Astrocyte (in vitro differentiated cells and primary cell): ENCODE data around the gene LPIN3. TPM values are rescaled to one million over a fixed set of nuclear protein-coding genes. Genes with fewer than 3 reads are reported as not detected.
A peak's percentile ranks its signal among the peaks of the same experiment; 100 is the strongest.

Experiments used
- DNase-seq: peaks from one replicate; pipeline ENCODE4 v3.0.0-alpha.2; 2010; ENCODE audit warnings: low read depth
- FAIRE-seq: peaks from 2 replicates; lab custom pipeline; 2011; peaks lifted over from hg19 to GRCh38; lab: Jason Lieb, UNC
- H2AFZ ChIP-seq: 2 replicates; pipeline ENCODE4 v1.6.0; 2012; ENCODE audit warnings: low read depth, low read length, inconsistent platforms
- H3K27ac ChIP-seq: 2 replicates; pipeline ENCODE4 v1.5.1; 2011; ENCODE audit warnings: low read depth, low read length, inconsistent platforms
- H3K27me3 ChIP-seq: 2 replicates; pipeline ENCODE4 v1.6.0; 2011; ENCODE audit warnings: low read length, inconsistent platforms; ENCODE audit not compliant: insufficient read depth
- H3K36me3 ChIP-seq: 2 replicates; pipeline ENCODE4 v1.5.1; 2011; ENCODE audit warnings: low read length, inconsistent platforms; ENCODE audit not compliant: insufficient read depth
- H3K4me1 ChIP-seq: 2 replicates; pipeline ENCODE4 v1.5.1; 2011; ENCODE audit warnings: low read length, inconsistent platforms; ENCODE audit not compliant: insufficient read depth
- H3K4me2 ChIP-seq: 2 replicates; pipeline ENCODE4 v1.6.0; 2012; ENCODE audit warnings: low read length, inconsistent platforms
- H3K4me3 ChIP-seq: 2 replicates; pipeline ENCODE4 v1.5.1; 2011; ENCODE audit warnings: low read depth, mild to moderate bottlenecking, low read length, inconsistent platforms; ENCODE audit not compliant: insufficient read depth
- H3K79me2 ChIP-seq: 2 replicates; pipeline ENCODE4 v1.6.0; 2012; ENCODE audit warnings: mild to moderate bottlenecking, low read length, inconsistent platforms; ENCODE audit not compliant: insufficient read depth
- H3K9ac ChIP-seq: 2 replicates; pipeline ENCODE4 v1.6.0; 2012; ENCODE audit warnings: mild to moderate bottlenecking, low read length, inconsistent platforms
- H3K9me3 ChIP-seq: 2 replicates; pipeline ENCODE4 v1.5.1; 2012; ENCODE audit warnings: low read depth, mild to moderate bottlenecking, low read length, inconsistent platforms; ENCODE audit not compliant: insufficient read depth
- H4K20me1 ChIP-seq: 2 replicates; pipeline ENCODE4 v1.6.0; 2012; ENCODE audit warnings: low read length, inconsistent platforms; ENCODE audit not compliant: insufficient read depth
- H3K27ac Mint-ChIP-seq: one replicate; pipeline ENCODE4 v1.8.0; 2021; ENCODE audit warnings: mild to moderate bottlenecking, mixed read lengths; ENCODE audit not compliant: unreplicated experiment
- H3K27me3 Mint-ChIP-seq: one replicate; pipeline ENCODE4 v1.8.0; 2021; ENCODE audit warnings: low read depth, mixed read lengths; ENCODE audit not compliant: unreplicated experiment
- H3K36me3 Mint-ChIP-seq: one replicate; pipeline ENCODE4 v1.8.0; 2021; ENCODE audit warnings: low read depth, mixed read lengths; ENCODE audit not compliant: unreplicated experiment
- H3K4me1 Mint-ChIP-seq: one replicate; pipeline ENCODE4 v1.8.0; 2021; ENCODE audit warnings: low read depth, mixed read lengths; ENCODE audit not compliant: unreplicated experiment
- H3K4me3 Mint-ChIP-seq: one replicate; pipeline ENCODE4 v1.8.0; 2021; ENCODE audit warnings: mild to moderate bottlenecking, moderate library complexity, mixed read lengths; ENCODE audit not compliant: unreplicated experiment
- H3K9me3 Mint-ChIP-seq: one replicate; pipeline ENCODE4 v1.8.0; 2021; ENCODE audit warnings: mild to moderate bottlenecking, mixed read lengths; ENCODE audit not compliant: unreplicated experiment
- CTCF ChIP-seq: IDR thresholded peaks from 2 replicates; pipeline ENCODE4 v1.5.1; 2011; ENCODE audit warnings: low read depth, mild to moderate bottlenecking, inconsistent platforms, low read length, moderate library complexity; ENCODE audit not compliant: insufficient read depth
- EZH2 ChIP-seq: IDR thresholded peaks from 2 replicates; pipeline ENCODE4 v1.6.1; 2012; ENCODE audit warnings: mild to moderate bottlenecking, low read length, inconsistent platforms; ENCODE audit not compliant: insufficient read depth
- total RNA-seq: library from RNA; stranded (reverse); gene quantifications from 2 replicates; pipeline ENCODE4 v1.2.1, GENCODE V29; 2021

Gene LPIN3
- total RNA-seq, 1 donor from 2014 or later = 18.0 TPM

- TF ChIP-seq CTCF = no peak
- Histone ChIP-seq H3K4me2 (peak overlapping the region; percentile 75), H3K27ac (peak overlapping the region; percentile 91), H3K9ac (peak overlapping the region; percentile 76), H3K27me3 (no peaks in the 10 kb centered on the region), H3K36me3 (no peaks in the 10 kb centered on the region), H3K4me1 (peaks cover 21% of the 10 kb centered on the region), H3K9me3 (no peaks in the 10 kb centered on the region), H3K4me3 (no peak overlapping the region), H3K79me2 (no peaks in the 10 kb centered on the region), H4K20me1 (no peaks in the 10 kb centered on the region), H2AFZ (no peak overlapping the region)
- no peaks in the 10 kb centered on the region for H3K27me3 Mint-ChIP-seq
- peak overlapping the region; percentile 97 for H3K27ac Mint-ChIP-seq
- no peaks in the 10 kb centered on the region for H3K36me3 Mint-ChIP-seq
- peaks cover 28% of the 10 kb centered on the region for H3K4me1 Mint-ChIP-seq
- H3K4me3 Mint-ChIP-seq = no peak overlapping the region
- DNase-seq (peak; percentile 73), FAIRE-seq (no peak)
- H3K9me3 Mint-ChIP-seq = no peaks in the 10 kb centered on the region
These were observed 10.3 kb upstream of the LPIN3 start for GRCh38 chr20:41330343-41330720.

- Histone ChIP-seq H2AFZ (no peak overlapping the region), H3K27ac (no peak overlapping the region), H3K36me3 (no peaks in the 10 kb centered on the region), H3K9me3 (no peaks in the 10 kb centered on the region), H3K4me3 (no peak overlapping the region), H4K20me1 (no peaks in the 10 kb centered on the region), H3K9ac (no peak overlapping the region), H3K79me2 (no peaks in the 10 kb centered on the region), H3K4me1 (peaks cover 21% of the 10 kb centered on the region), H3K27me3 (no peaks in the 10 kb centered on the region), H3K4me2 (no peak overlapping the region)
- FAIRE-seq (no peak), DNase-seq (no peak)
- Mint-ChIP-seq H3K9me3 (no peaks in the 10 kb centered on the region), H3K4me1 (peaks cover 28% of the 10 kb centered on the region), H3K27ac (peak overlapping the region; percentile 97), H3K27me3 (no peaks in the 10 kb centered on the region), H3K4me3 (no peak overlapping the region), H3K36me3 (no peaks in the 10 kb centered on the region)
- TF ChIP-seq EZH2 (no peak), CTCF (no peak)
These were observed 9.7 kb upstream of the LPIN3 start for GRCh38 chr20:41330941-41331340.

- H3K9ac ChIP-seq = no peak overlapping the region
- no peaks in the 10 kb centered on the region for H3K79me2 ChIP-seq
- H3K4me3 ChIP-seq = no peak overlapping the region
- H3K9me3 ChIP-seq = no peaks in the 10 kb centered on the region
- peak overlapping the region; percentile 34 for H3K27ac Mint-ChIP-seq
- no peak overlapping the region for H3K4me3 Mint-ChIP-seq
- DNase-seq (no peak), FAIRE-seq (no peak)
- no peaks in the 10 kb centered on the region for H3K36me3 Mint-ChIP-seq
- H3K27me3 Mint-ChIP-seq = no peaks in the 10 kb centered on the region
- no peak overlapping the region for H3K27ac ChIP-seq
- no peaks in the 10 kb centered on the region for H3K9me3 Mint-ChIP-seq
- TF ChIP-seq EZH2 = no peak
- TF ChIP-seq CTCF = no peak
- no peaks in the 10 kb centered on the region for H3K36me3 ChIP-seq
- H4K20me1 ChIP-seq = no peaks in the 10 kb centered on the region
- peaks cover 21% of the 10 kb centered on the region for H3K4me1 ChIP-seq
- no peak overlapping the region for H3K4me2 ChIP-seq
- H3K4me1 Mint-ChIP-seq = peaks cover 26% of the 10 kb centered on the region
- H2AFZ ChIP-seq = no peak overlapping the region
- no peaks in the 10 kb centered on the region for H3K27me3 ChIP-seq
These were observed 8.9 kb upstream of the LPIN3 start for GRCh38 chr20:41331731-41332130.
